ENCODE measurements around the gene CFL2.

The CFL2 gene

DNA sequence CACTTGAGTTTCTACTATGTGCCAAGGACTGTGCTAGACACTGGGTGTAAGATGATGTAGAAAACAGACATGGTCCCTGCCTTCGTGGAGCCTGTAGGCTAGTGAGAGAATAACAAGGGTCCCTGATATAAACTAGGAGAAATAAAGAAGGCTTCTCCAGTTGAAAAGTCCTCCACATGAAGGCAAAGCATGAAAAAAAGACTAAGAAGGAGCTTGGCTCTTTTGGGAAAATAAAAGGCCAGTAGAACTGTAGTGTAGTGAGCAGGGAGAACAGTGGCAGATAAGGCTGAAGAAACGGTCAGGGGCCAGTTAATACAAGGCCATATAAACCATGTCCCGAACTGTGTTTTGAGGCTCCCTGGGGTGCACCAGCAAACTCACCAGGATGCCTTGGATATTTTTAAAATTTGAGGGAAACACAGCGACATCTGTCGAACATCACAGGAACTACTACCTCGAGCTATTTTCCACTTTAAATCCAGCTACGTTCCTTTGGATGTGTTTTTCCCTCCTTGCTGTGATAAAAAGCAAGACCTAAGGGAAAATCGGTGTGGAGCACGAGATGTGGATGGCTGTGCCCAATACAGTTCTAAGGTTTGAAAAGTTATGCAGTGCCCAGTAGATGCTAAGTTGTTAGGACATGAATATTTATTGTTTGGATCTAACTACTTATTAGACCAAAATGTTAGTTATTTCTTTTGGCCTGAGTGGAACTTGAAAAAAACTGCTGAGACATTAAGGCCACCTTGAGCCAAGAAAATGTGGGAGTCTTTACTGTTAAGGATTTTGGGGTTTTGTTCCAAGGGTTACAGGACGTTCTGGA lies 8.5 kb upstream of the CFL2 start:
- no peaks in the 10 kb centered on the region for H3K4me1 Mint-ChIP-seq
- no peak overlapping the region for H3K4me3 Mint-ChIP-seq
- H3K9me3 Mint-ChIP-seq, result no peaks in the 10 kb centered on the region
- H3K36me3 Mint-ChIP-seq (ENCODE audit: insufficient read depth), result no peaks in the 10 kb centered on the region
- no peaks in the 10 kb centered on the region for H3K27me3 Mint-ChIP-seq
- H3K27ac Mint-ChIP-seq (ENCODE audit: low read depth), result no peak overlapping the region
- ATAC-seq (replicated peaks; ENCODE audit: extremely low read depth, poor library complexity, severe bottlenecking), result no peak
- peak; percentile 14 to 19 for DNase-seq (ENCODE audit: low spot score in 2 of 2)

DNA sequence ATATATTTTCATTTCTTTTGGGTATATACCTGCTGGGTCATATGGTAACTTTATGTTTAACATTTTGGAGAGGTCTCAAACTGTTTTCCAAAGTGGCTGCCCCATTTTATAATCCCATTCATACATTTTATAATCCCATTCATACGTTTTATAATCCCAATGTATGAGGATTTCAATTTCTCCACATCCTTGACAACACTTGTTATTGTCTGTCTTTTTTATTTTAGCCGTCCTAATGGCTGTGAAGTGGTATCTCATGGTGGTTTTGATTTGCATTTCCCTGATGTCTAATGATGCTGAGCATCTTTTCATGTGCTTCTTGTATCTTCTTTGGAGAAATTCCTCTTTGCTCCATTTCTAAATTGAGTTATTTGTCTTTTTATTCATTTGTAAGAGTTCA lies 6.7 kb upstream of the CFL2 start:
- no peaks in the 10 kb centered on the region for H3K27me3 Mint-ChIP-seq
- no peaks in the 10 kb centered on the region for H3K4me1 Mint-ChIP-seq
- no peak for ATAC-seq (replicated peaks; ENCODE audit: extremely low read depth, poor library complexity, severe bottlenecking)
- no peak overlapping the region for H3K27ac Mint-ChIP-seq (ENCODE audit: low read depth)
- H3K4me3 Mint-ChIP-seq, result no peak overlapping the region
- no peaks in the 10 kb centered on the region for H3K36me3 Mint-ChIP-seq (ENCODE audit: insufficient read depth)
- no peaks in the 10 kb centered on the region for H3K9me3 Mint-ChIP-seq
- DNase-seq (ENCODE audit: low spot score in 2 of 2), result no peak

DNA sequence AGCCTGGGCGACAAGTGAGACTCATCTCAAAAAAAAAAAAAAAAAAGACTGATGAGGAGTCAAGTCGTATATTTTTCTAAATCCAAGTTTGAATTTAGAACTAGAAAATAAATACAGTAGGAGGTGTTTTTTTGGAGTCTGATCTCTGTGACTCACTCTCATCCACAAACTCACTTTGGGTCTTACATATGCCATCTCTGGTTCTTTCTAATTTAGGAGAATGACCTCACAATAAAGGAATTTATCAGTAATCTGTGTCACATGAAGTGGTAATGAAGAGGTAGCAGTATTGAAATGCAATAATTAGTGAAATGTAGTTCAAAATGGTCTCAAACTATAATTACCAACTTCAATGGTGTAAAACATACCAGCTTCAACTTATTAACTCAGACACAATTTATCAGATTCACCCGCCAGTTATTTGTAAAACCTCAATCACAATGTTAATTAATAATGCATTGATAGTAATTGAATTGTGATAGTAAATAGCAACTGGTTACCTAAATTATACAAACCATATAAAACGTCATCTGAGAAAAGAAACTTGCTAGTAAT lies 4.4 kb upstream of the CFL2 start:
- Mint-ChIP-seq H3K36me3 (ENCODE audit: insufficient read depth) (peaks cover 1% of the 10 kb centered on the region), H3K4me3 (no peak overlapping the region)
- no peak for ATAC-seq (replicated peaks; ENCODE audit: extremely low read depth, poor library complexity, severe bottlenecking)

DNA sequence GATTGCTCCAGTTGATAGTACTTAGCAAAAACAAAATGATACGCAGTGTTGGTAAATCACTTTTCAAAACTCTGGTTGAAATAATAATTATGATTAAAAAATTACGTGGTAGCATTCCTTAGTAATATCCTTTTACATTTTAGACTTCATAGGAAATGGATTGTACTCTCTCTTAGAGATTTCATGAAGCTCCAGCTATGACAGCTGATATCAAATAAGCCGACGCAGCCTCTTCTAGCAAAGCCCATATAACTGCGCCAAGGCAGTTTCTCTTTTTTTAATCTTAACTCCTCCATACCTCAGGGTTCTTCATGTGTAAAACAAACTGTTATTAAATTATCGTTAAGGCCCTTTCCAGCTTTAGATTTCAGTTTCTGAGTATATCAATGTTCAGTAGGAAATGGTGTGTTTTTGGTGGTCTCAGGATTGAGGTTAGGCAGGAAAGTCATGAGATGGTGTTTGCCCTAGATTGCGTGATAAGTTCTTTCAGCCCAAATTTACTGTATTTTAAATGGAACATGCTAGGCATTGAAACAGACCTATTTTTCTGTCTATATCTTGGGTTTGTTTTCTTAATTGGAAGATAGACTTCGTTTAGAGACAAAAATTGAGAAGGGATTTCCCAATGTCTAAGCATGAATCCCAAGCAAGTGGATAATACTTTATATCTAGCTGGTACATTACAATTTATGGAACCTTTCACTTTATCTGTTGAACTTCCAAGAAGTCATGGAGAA lies 902 bp upstream of the CFL2 start:
- DNase-seq (ENCODE audit: low spot score in 2 of 2), result no peak
- H3K36me3 Mint-ChIP-seq (ENCODE audit: insufficient read depth), result peaks cover 7% of the 10 kb centered on the region
- peaks cover 8% of the 10 kb centered on the region for H3K4me1 Mint-ChIP-seq
- H3K27me3 Mint-ChIP-seq, result no peaks in the 10 kb centered on the region
- no peaks in the 10 kb centered on the region for H3K9me3 Mint-ChIP-seq
- H3K27ac Mint-ChIP-seq (ENCODE audit: low read depth), result peak overlapping the region; percentile 26
- no peak for ATAC-seq (replicated peaks; ENCODE audit: extremely low read depth, poor library complexity, severe bottlenecking)
- H3K4me3 Mint-ChIP-seq, result peak overlapping the region; percentile 84

More for the DNA sequence above, 4.4 kb upstream of the CFL2 start:
- Mint-ChIP-seq H3K9me3 (no peaks in the 10 kb centered on the region), H3K27ac (ENCODE audit: low read depth) (no peak overlapping the region), H3K4me1 (no peaks in the 10 kb centered on the region), H3K27me3 (no peaks in the 10 kb centered on the region)
- no peak for DNase-seq (ENCODE audit: low spot score in 2 of 2)

DNA sequence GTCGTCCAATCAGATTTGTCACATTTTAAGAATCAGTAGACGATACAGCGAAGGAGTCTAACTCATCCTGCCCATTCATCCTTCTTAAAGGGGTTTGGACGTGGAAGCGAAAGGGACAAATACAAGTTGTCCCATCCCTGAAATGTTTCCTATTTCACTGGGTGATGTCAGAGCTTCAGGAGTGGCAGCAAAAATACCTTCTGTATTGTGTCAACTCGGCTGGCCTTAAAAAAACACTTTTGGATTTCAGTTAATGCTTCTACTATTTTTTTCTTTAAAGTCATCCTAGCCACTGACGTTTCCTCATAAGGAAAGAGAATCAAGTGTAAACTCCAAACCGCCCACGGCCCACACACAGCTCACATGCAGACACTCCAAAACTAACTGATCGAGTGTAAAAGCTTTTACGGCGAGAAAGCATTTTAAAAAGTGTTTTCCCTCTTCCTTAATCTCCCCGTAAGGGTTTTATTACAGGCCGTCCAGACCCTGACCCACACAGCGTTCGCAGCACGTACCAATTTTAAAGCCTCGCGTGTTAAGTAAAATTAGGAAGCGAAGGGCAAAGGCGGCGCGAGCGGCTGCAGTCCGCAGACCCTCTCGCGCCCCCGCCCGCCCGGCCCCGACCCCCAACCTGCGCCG lies 593 bp downstream of the CFL2 start:
- H3K27me3 Mint-ChIP-seq, result no peaks in the 10 kb centered on the region
- H3K4me3 Mint-ChIP-seq, result peak overlapping the region; percentile 84
- no peak for ATAC-seq (replicated peaks; ENCODE audit: extremely low read depth, poor library complexity, severe bottlenecking)
- DNase-seq (ENCODE audit: low spot score in 2 of 2), result no peak
- H3K36me3 Mint-ChIP-seq (ENCODE audit: insufficient read depth), result peaks cover 7% of the 10 kb centered on the region
- H3K9me3 Mint-ChIP-seq, result no peaks in the 10 kb centered on the region
- H3K27ac Mint-ChIP-seq (ENCODE audit: low read depth), result peak overlapping the region; percentile 83
- peaks cover 8% of the 10 kb centered on the region for H3K4me1 Mint-ChIP-seq

DNA sequence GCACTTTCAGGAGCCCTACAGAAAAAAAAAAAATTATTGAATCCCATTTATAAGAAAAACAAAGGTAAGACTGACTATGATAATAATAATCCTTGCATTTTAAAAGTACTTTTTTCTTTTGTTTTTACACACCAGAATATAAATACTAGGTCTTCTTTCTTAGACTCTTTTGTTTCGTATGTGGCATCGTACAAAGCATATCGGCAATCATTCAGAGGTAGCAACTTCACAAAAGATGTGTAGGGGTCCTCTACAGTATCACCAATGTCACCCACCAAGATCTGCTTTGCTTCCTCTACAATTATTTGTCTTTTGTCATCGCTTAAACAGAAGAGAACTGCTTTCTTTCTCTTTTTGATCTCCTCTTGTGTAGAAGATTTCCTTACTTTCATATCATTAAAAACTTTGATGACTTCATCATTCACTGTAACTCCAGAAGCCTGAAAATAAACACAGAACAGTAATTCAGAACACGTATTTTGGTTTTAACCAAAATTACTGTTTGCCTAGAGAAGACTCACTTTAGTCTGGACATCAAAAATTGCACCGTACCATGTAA lies 1.2 kb downstream of the CFL2 start:
- Mint-ChIP-seq H3K36me3 (ENCODE audit: insufficient read depth) (peaks cover 7% of the 10 kb centered on the region), H3K4me3 (peak overlapping the region; percentile 84), H3K9me3 (no peaks in the 10 kb centered on the region), H3K4me1 (peaks cover 8% of the 10 kb centered on the region), H3K27me3 (no peaks in the 10 kb centered on the region), H3K27ac (ENCODE audit: low read depth) (peak overlapping the region; percentile 83)
- DNase-seq (ENCODE audit: low spot score in 2 of 2) (no peak), ATAC-seq (replicated peaks; ENCODE audit: extremely low read depth, poor library complexity, severe bottlenecking) (no peak)

DNA sequence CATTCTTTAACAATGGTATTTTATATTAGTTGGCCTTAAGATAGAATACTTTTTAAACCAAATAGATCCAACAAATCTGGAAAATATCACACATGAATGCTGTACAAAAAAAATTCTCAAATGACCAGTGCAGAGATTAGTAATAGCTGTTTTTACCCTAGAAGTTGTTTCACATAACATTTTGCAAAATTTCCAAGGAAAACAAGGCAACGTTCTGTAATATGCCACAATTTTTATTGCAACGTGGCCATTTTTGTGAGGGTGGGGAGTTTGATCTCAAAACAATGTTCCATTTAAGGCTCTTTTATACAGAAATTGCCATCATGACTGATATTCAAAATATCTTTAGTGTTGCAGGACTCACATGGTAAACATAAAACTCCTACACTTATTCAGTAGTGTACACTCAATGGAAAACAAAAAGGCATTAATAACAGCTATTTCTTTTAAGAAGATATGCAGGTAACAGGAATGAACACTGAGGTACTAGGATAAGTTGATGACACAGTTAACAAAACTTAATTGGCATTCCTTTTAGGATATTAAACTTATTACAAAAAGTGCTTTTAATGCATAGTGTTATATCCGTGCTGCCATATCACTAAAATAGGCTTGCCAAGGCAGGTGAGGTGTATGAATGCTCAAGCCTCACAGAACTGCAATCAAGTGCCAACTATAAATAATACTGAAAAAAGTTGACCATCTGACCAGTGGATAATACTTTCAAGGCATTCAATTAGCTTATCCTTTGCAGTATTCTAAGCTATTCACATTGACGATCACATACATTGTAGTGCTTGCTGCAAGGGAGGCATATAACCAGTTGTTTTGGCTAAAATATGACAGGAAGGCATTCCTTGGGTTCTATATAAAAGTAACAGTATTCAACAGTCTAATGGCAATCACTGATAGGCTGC lies 2.3 kb downstream of the CFL2 start:
- Mint-ChIP-seq H3K4me3 (no peak overlapping the region), H3K27ac (ENCODE audit: low read depth) (no peak overlapping the region), H3K27me3 (no peaks in the 10 kb centered on the region), H3K36me3 (ENCODE audit: insufficient read depth) (peaks cover 7% of the 10 kb centered on the region), H3K4me1 (peaks cover 8% of the 10 kb centered on the region), H3K9me3 (no peaks in the 10 kb centered on the region)
- DNase-seq (ENCODE audit: low spot score in 2 of 2), result no peak
- no peak for ATAC-seq (replicated peaks; ENCODE audit: extremely low read depth, poor library complexity, severe bottlenecking)

DNA sequence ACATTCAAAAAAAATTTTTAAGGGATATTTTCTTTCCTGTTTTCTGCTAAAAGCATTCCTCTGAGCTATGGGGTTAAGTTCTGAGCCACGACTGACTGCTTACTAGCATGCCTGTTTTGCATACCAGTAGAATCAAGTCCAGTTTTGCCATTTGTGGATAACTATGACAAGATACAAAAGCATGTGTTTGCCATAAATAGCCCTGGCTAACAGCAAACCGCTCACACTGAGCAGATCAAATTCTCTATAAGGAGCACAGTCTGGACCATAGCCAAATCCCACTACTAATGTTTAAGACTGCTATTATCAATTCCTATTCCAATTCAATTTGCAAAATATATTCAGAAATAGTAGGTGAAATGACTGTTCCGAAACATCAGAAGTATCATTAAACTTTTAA lies 3.2 kb downstream of the CFL2 start:
- DNase-seq (ENCODE audit: low spot score in 2 of 2) (no peak), ATAC-seq (replicated peaks; ENCODE audit: extremely low read depth, poor library complexity, severe bottlenecking) (no peak)
- peaks cover 8% of the 10 kb centered on the region for H3K4me1 Mint-ChIP-seq
- H3K36me3 Mint-ChIP-seq (ENCODE audit: insufficient read depth), result peaks cover 7% of the 10 kb centered on the region
- H3K4me3 Mint-ChIP-seq, result no peak overlapping the region
- no peak overlapping the region for H3K27ac Mint-ChIP-seq (ENCODE audit: low read depth)
- H3K9me3 Mint-ChIP-seq, result no peaks in the 10 kb centered on the region
- H3K27me3 Mint-ChIP-seq, result no peaks in the 10 kb centered on the region

DNA sequence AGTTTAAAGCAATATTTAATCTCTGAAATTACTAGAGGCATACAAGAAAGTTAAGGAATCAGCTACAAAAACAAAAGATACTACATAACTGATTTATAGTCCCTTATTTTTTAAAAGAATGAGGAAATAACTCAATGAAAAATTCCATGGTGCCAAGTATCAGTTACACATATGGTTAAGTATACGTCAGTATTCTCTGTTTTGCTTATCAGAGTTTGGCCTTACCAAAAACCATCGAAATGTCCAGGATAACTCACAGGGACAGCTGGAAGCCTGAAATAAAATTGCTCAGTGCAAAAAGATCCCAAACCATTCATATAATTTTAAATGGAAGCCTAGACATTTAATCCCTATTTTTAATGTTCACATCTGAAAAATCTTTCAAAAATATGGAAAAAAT lies 3.6 kb downstream of the CFL2 start:
- peaks cover 8% of the 10 kb centered on the region for H3K4me1 Mint-ChIP-seq
- no peaks in the 10 kb centered on the region for H3K27me3 Mint-ChIP-seq
- H3K27ac Mint-ChIP-seq (ENCODE audit: low read depth), result no peak overlapping the region
- H3K36me3 Mint-ChIP-seq (ENCODE audit: insufficient read depth), result peaks cover 7% of the 10 kb centered on the region
- no peak for DNase-seq (ENCODE audit: low spot score in 2 of 2)
- ATAC-seq (replicated peaks; ENCODE audit: extremely low read depth, poor library complexity, severe bottlenecking), result no peak
- no peak overlapping the region for H3K4me3 Mint-ChIP-seq
- no peaks in the 10 kb centered on the region for H3K9me3 Mint-ChIP-seq

DNA sequence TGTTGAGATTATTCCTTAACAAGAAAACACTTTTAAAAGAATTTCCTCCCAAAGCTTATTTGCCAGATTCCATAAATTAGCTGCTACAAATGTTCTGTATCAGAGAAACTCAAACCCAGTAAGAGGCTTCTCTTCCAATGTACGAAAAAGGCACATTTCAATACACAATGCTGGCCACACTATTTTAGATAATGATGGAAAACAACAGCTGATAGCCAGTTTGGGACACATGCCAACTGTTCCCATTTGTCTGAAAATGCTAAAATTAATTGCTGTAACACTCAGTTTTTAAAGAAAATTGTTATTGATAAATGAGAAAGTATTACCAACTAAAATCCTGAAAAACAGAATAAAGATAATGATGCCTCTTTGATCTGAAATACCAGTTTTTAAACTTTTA lies 4.4 kb downstream of the CFL2 start:
- DNase-seq (ENCODE audit: low spot score in 2 of 2) (no peak), ATAC-seq (replicated peaks; ENCODE audit: extremely low read depth, poor library complexity, severe bottlenecking) (no peak)
- Mint-ChIP-seq H3K4me3 (no peak overlapping the region), H3K27ac (ENCODE audit: low read depth) (no peak overlapping the region), H3K4me1 (peaks cover 8% of the 10 kb centered on the region), H3K9me3 (no peaks in the 10 kb centered on the region), H3K27me3 (no peaks in the 10 kb centered on the region), H3K36me3 (ENCODE audit: insufficient read depth) (peaks cover 7% of the 10 kb centered on the region)

DNA sequence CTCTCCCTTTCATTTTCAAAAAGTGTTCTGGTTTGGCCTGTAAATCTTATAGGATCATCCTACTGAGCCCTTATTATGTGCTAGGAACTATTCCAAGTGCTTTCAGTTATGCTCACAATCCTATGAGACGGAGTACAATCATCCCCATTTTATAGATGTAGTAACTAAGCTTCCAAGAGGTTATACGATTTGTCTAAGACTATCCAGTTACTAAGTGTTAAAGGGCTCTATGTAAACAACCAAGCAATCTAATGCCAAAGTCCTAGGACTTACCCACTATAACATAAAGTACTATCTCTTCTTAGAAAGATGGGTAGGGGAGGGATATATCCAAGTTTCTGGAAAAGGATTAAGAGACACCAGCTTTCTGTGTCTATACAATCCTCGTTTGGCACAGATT lies 6.7 kb downstream of the CFL2 start:
- no peak for ATAC-seq (replicated peaks; ENCODE audit: extremely low read depth, poor library complexity, severe bottlenecking)
- H3K27ac Mint-ChIP-seq (ENCODE audit: low read depth), result no peak overlapping the region
- no peak overlapping the region for H3K4me3 Mint-ChIP-seq
- no peaks in the 10 kb centered on the region for H3K27me3 Mint-ChIP-seq
- H3K36me3 Mint-ChIP-seq (ENCODE audit: insufficient read depth), result peaks cover 2% of the 10 kb centered on the region
- H3K4me1 Mint-ChIP-seq, result no peaks in the 10 kb centered on the region
- H3K9me3 Mint-ChIP-seq, result no peaks in the 10 kb centered on the region
- DNase-seq (ENCODE audit: low spot score in 2 of 2), result no peak

DNA sequence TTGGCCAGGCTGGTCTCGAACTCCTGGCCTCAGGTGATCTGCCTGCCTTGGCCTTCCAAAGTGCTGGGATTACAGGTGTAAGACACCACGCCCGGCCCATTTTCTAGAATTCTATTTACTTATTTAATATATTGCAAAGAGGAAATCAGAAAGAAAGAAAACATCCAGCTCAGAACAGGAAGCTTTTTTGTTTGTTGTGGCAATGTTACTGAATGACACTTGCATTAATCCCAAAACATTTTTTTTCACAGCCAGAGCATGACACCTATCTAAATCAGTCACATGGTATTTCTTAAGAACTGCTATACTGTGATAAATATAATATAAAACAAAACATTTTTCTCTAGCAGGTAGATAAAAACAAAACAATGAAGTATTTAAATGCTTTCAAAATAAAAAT lies 12.6 kb downstream of the CFL2 start:
- DNase-seq (ENCODE audit: low spot score in 2 of 2) (no peak), ATAC-seq (replicated peaks; ENCODE audit: extremely low read depth, poor library complexity, severe bottlenecking) (no peak)
- H3K27ac Mint-ChIP-seq (ENCODE audit: low read depth), result no peak overlapping the region
- H3K4me1 Mint-ChIP-seq, result no peaks in the 10 kb centered on the region
- no peaks in the 10 kb centered on the region for H3K9me3 Mint-ChIP-seq
- H3K27me3 Mint-ChIP-seq, result no peaks in the 10 kb centered on the region
- no peak overlapping the region for H3K4me3 Mint-ChIP-seq
- no peaks in the 10 kb centered on the region for H3K36me3 Mint-ChIP-seq (ENCODE audit: insufficient read depth)
